ENCODE results near the gene CRIP1. TPM values are rescaled to one million over a fixed set of nuclear protein-coding genes. Genes with fewer than 3 reads are reported as not detected.
A peak's percentile ranks its signal among the peaks of the same experiment; 100 is the strongest.

The CRIP1 gene
- total and polyA plus RNA-seq, 2 donors (not counting 3 experiments of a cell fraction or from before 2014, with no cell fraction given) = 3.1 to 8.1 TPM

- Histone ChIP-seq H3K9me3 (replicated peaks; ENCODE audit: control insufficient read depth, insufficient read depth, low read length) (no peaks in the 10 kb centered on the region), H3K27me3 (ENCODE audit: control insufficient read depth in 2 of 2, insufficient read depth in 2 of 2, low read length in 2 of 2) (peaks cover 6 to 7% of the 10 kb centered on the region in 2 experiments), H3K27ac (ENCODE audit: insufficient read depth, low read depth, low read length) (no peak overlapping the region), H3K36me3 (ENCODE audit: control insufficient read depth in 2 of 2, extremely low read depth in 1 of 2, insufficient read depth in 2 of 2, low read length in 2 of 2) (no peaks in the 10 kb centered on the region), H3K9ac (replicated peaks; ENCODE audit: extremely low read depth, insufficient read depth, low read length) (peak overlapping the region; percentile 60), H3K4me3 (replicated peaks in 1 of 3; ENCODE audit: insufficient read depth in 1 of 3, low read depth in 1 of 3, low read length in 3 of 3) (peak overlapping the region; percentile 26 to 63 (median 49)), H3K4me1 (ENCODE audit: control insufficient read depth, extremely low read depth, insufficient read depth, low read length) (peaks cover 17% of the 10 kb centered on the region), H3K9me1 (replicated peaks; ENCODE audit: control insufficient read depth, extremely low read depth, insufficient read depth, low read length) (no peaks in the 10 kb centered on the region), H2AFZ (ENCODE audit: low read depth, low read length) (peak overlapping the region; percentile 74), H4K20me1 (replicated peaks; ENCODE audit: control insufficient read depth, extremely low read depth, insufficient read depth, low read length) (no peaks in the 10 kb centered on the region), H3K4me2 (ENCODE audit: insufficient read depth, low read length) (peak overlapping the region; percentile 34), H3K79me2 (ENCODE audit: control insufficient read depth, insufficient read depth, low read length) (no peaks in the 10 kb centered on the region)
- no TSS peak for BruUV-seq (replicated peaks)
- CTCF ChIA-PET = interaction anchor here (0.7 to 2.7 kb wide), 15 partner anchors 9 to 440 kb away, joined by 3 to 35 read pairs (median 4); partner anchors contain the start of gene TEDC1
- POLR2A ChIA-PET = no interaction called here
- FAIRE-seq = peak; percentile 69
- DNase-seq (ENCODE audit: low read depth, low spot score) = peak; percentile 61
- dilution Hi-C loops (cut with MboI; ENCODE audit: extremely low pct_ligation_motif_present, low sequenced_read_pairs) (no loop called here), intact Hi-C loops (cut with micrococcal nuclease) (loop anchor here (1.0 kb wide), 3 partner anchors 37 to 157 kb away; partner anchors contain the start of gene TEDC1)
- peak; percentile 59 for TF ChIP-seq POLR2AphosphoS5 (IDR thresholded peaks at IDR 0.05; ENCODE audit: insufficient read depth, low read depth, low read length)
- peak; percentile 46 for TF ChIP-seq POLR2A (IDR thresholded peaks at IDR 0.05; ENCODE audit: low read depth, low read length)
- peak; percentile 68 to 91 for TF ChIP-seq CTCF (IDR thresholded peaks at IDR 0.05; ENCODE audit: extremely low read depth in 1 of 2, insufficient read depth in 1 of 2, low read depth in 1 of 2, low read length in 2 of 2)
- TF ChIP-seq MAX (IDR thresholded peaks at IDR 0.05; ENCODE audit: insufficient read depth, insufficient read length) = peak; percentile 16
- TF ChIP-seq FOS (IDR thresholded peaks at IDR 0.05; ENCODE audit: borderline replicate concordance, insufficient read depth, low read length) = no peak
- no peak for TF ChIP-seq MYC (IDR thresholded peaks at IDR 0.05; ENCODE audit: low read depth, low read length)
Observed at GRCh38 chr14:105527826-105528585, 41.3 kb downstream of the CRIP1 start.

Data from endothelial cell of umbilical vein (primary cell).